ENCODE measurements around the gene TMED1. TPM values are rescaled to one million over a fixed set of nuclear protein-coding genes. Genes with fewer than 3 reads are reported as not detected.

The TMED1 gene
- total and polyA plus RNA-seq, 9 of the 15 experiments (the other 6 are each of a cell fraction or from before 2014, with no cell fraction given), result 0.86 to 30.2 (median 23.5) TPM

DNA sequence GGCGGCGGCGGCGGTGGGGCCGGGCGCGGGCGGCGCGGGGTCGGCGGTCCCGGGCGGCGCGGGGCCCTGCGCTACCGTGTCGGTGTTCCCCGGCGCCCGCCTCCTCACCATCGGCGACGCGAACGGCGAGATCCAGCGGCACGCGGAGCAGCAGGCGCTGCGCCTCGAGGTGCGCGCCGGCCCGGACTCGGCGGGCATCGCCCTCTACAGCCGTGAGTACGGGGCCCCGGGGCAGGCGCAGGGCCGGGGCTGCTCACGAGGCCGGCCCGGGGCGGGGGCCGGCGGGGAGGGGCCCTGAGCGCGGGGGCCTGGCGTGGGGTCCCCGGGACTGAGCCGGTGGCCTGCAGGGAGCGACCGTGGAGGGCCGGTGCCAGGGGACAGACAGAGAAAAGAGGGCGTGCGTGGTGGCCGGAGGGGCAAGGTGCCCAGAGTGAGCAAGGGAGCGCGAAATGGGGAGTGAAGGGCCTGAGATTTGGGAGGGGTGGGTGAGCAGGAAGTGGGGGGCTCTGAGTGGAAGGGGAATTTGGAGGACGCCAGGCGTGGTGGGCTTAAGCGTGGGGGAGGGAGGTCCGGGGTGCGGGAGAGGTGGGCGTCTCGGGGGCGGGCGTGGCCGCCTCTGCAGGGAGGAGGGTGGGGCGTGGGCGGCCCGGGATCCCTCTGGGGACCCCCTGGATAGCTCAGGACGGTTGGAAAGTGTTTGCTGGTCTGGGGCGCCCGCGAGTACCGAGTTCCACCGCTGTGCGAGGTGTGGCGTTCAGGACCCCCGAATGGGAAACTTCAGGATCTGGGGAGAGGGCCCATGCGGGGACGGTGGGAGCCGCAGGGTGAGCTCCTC, 35.9 kb upstream of the TMED1 start (continued):
- TF ChIP-seq, protein P1, sequence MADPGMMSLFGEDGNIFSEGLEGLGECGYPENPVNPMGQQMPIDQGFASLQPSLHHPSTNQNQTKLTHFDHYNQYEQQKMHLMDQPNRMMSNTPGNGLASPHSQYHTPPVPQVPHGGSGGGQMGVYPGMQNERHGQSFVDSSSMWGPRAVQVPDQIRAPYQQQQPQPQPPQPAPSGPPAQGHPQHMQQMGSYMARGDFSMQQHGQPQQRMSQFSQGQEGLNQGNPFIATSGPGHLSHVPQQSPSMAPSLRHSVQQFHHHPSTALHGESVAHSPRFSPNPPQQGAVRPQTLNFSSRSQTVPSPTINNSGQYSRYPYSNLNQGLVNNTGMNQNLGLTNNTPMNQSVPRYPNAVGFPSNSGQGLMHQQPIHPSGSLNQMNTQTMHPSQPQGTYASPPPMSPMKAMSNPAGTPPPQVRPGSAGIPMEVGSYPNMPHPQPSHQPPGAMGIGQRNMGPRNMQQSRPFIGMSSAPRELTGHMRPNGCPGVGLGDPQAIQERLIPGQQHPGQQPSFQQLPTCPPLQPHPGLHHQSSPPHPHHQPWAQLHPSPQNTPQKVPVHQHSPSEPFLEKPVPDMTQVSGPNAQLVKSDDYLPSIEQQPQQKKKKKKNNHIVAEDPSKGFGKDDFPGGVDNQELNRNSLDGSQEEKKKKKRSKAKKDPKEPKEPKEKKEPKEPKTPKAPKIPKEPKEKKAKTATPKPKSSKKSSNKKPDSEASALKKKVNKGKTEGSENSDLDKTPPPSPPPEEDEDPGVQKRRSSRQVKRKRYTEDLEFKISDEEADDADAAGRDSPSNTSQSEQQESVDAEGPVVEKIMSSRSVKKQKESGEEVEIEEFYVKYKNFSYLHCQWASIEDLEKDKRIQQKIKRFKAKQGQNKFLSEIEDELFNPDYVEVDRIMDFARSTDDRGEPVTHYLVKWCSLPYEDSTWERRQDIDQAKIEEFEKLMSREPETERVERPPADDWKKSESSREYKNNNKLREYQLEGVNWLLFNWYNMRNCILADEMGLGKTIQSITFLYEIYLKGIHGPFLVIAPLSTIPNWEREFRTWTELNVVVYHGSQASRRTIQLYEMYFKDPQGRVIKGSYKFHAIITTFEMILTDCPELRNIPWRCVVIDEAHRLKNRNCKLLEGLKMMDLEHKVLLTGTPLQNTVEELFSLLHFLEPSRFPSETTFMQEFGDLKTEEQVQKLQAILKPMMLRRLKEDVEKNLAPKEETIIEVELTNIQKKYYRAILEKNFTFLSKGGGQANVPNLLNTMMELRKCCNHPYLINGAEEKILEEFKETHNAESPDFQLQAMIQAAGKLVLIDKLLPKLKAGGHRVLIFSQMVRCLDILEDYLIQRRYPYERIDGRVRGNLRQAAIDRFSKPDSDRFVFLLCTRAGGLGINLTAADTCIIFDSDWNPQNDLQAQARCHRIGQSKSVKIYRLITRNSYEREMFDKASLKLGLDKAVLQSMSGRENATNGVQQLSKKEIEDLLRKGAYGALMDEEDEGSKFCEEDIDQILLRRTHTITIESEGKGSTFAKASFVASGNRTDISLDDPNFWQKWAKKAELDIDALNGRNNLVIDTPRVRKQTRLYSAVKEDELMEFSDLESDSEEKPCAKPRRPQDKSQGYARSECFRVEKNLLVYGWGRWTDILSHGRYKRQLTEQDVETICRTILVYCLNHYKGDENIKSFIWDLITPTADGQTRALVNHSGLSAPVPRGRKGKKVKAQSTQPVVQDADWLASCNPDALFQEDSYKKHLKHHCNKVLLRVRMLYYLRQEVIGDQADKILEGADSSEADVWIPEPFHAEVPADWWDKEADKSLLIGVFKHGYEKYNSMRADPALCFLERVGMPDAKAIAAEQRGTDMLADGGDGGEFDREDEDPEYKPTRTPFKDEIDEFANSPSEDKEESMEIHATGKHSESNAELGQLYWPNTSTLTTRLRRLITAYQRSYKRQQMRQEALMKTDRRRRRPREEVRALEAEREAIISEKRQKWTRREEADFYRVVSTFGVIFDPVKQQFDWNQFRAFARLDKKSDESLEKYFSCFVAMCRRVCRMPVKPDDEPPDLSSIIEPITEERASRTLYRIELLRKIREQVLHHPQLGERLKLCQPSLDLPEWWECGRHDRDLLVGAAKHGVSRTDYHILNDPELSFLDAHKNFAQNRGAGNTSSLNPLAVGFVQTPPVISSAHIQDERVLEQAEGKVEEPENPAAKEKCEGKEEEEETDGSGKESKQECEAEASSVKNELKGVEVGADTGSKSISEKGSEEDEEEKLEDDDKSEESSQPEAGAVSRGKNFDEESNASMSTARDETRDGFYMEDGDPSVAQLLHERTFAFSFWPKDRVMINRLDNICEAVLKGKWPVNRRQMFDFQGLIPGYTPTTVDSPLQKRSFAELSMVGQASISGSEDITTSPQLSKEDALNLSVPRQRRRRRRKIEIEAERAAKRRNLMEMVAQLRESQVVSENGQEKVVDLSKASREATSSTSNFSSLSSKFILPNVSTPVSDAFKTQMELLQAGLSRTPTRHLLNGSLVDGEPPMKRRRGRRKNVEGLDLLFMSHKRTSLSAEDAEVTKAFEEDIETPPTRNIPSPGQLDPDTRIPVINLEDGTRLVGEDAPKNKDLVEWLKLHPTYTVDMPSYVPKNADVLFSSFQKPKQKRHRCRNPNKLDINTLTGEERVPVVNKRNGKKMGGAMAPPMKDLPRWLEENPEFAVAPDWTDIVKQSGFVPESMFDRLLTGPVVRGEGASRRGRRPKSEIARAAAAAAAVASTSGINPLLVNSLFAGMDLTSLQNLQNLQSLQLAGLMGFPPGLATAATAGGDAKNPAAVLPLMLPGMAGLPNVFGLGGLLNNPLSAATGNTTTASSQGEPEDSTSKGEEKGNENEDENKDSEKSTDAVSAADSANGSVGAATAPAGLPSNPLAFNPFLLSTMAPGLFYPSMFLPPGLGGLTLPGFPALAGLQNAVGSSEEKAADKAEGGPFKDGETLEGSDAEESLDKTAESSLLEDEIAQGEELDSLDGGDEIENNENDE (IDR thresholded peaks at IDR 0.05; ENCODE audit: low read depth, low read length), result no peak
- TF ChIP-seq, protein P2, sequence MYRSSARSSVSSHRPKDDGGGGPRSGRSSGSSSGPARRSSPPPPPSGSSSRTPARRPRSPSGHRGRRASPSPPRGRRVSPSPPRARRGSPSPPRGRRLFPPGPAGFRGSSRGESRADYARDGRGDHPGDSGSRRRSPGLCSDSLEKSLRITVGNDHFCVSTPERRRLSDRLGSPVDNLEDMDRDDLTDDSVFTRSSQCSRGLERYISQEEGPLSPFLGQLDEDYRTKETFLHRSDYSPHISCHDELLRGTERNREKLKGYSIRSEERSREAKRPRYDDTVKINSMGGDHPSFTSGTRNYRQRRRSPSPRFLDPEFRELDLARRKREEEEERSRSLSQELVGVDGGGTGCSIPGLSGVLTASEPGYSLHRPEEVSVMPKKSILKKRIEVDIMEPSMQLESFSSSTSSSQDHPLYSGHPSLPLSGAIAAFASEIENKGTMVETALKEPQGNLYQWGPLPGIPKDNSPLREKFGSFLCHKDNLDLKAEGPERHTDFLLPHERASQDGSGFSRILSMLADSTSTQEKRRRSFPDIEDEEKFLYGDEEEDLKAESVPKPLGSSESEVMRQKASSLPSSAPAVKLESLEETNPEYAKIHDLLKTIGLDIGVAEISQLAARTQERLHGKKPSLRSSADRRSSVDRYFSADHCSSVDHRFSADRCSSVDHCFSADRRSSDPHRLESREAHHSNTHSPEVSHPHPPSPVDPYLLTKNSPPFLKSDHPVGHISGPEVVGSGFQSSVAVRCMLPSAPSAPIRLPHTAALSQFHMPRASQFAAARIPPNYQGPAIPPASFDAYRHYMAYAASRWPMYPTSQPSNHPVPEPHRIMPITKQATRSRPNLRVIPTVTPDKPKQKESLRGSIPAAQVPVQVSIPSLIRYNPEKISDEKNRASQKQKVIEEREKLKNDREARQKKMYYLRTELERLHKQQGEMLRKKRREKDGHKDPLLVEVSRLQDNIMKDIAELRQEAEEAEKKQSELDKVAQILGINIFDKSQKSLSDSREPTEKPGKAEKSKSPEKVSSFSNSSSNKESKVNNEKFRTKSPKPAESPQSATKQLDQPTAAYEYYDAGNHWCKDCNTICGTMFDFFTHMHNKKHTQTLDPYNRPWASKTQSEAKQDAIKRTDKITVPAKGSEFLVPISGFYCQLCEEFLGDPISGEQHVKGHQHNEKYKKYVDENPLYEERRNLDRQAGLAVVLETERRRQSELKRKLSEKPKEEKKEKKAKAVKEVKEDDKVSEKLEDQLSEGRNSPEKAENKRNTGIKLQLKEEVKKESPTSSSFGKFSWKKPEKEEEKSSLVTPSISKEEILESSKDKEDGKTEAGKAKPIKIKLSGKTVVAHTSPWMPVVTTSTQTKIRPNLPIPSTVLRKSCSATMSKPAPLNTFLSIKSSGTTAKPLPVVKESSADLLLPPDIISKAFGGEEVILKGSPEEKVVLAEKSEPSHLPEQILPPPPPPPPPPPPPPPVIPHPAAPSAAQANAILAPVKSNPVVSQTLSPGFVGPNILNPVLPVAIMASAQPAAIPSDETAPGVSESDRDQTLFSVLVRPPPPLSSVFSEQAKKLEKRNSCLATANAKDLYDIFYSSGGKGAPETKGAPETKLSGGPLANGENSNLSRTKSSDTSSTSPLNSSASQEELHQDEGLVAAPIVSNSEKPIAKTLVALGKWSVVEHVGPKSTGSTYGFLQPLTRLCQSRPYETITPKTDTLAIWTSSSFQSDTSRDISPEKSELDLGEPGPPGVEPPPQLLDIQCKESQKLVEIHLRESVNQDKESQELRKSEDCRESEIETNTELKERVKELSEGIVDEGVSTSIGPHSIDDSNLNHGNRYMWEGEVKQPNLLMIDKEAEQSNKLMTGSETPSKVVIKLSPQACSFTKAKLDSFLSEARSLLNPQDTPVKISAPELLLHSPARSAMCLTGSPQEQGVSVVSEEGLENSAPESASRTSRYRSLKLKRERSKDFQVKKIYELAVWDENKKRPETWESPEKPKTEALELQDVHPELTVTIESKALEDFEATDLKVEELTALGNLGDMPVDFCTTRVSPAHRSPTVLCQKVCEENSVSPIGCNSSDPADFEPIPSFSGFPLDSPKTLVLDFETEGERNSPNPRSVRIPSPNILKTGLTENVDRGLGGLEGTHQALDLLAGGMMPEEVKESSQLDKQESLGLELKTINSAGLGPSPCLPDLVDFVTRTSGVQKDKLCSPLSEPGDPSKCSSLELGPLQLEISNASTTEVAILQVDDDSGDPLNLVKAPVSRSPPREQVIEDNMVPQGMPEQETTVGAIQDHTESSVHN (IDR thresholded peaks at IDR 0.05; ENCODE audit: borderline replicate concordance in 1 of 2, low read depth in 1 of 2), result no peak
- TF ChIP-seq SREBF1 (IDR thresholded peaks at IDR 0.05; ENCODE audit: borderline replicate concordance, low read depth, low read length) (no peak), SP1 (CRISPR knock-in tag; IDR thresholded peaks at IDR 0.05) (0 out of 2 replicates have a peak, but pooled peaks have one; percentile 35), POLR2G (IDR thresholded peaks at IDR 0.05; ENCODE audit: low read depth, low read length) (peak; percentile 38; the same call in 1 of the 2 replicates), U2AF1 (optimal IDR thresholded peaks at IDR 0.05; ENCODE audit: low read depth, low read length) (no peak)

Measured in K562 (cell line).